Rectal smooth muscle tissue (tissue), 1 donor: ENCODE measurements around the gene CXXC4.

ENCODE experiments used
- H3K27ac ChIP-seq: one replicate; pipeline ENCODE4 v1.7.0; 2013; ENCODE audit warnings: low read depth, low read length, inconsistent platforms
- H3K27me3 ChIP-seq: one replicate; pipeline ENCODE4 v1.7.0; 2013; ENCODE audit warnings: low read length; ENCODE audit not compliant: control insufficient read depth, insufficient read depth
- H3K36me3 ChIP-seq: one replicate; pipeline ENCODE4 v1.7.0; 2013; ENCODE audit warnings: low read length; ENCODE audit not compliant: control insufficient read depth, insufficient read depth
- H3K4me1 ChIP-seq: one replicate; pipeline ENCODE4 v1.7.0; 2013; ENCODE audit warnings: low read length; ENCODE audit not compliant: control insufficient read depth, insufficient read depth
- H3K4me3 ChIP-seq: one replicate; pipeline ENCODE4 v1.7.0; 2013; ENCODE audit warnings: low read length
- H3K9ac ChIP-seq: one replicate; pipeline ENCODE4 v1.7.0; 2013; ENCODE audit warnings: low read length

Gene CXXC4

GRCh38 chr4:104475652-104476051, 19.0 kb downstream of the CXXC4 start:
- Histone ChIP-seq H3K9ac (no peak overlapping the region), H3K36me3 (no peaks in the 10 kb centered on the region), H3K27me3 (no peaks in the 10 kb centered on the region), H3K4me1 (no peaks in the 10 kb centered on the region), H3K27ac (no peak overlapping the region), H3K4me3 (no peak overlapping the region)

GRCh38 chr4:104472766-104473165, 21.9 kb downstream of the CXXC4 start:
- no peaks in the 10 kb centered on the region for H3K27me3 ChIP-seq
- no peak overlapping the region for H3K27ac ChIP-seq
- H3K4me1 ChIP-seq = no peaks in the 10 kb centered on the region
- no peaks in the 10 kb centered on the region for H3K36me3 ChIP-seq
- no peak overlapping the region for H3K4me3 ChIP-seq
- H3K9ac ChIP-seq = no peak overlapping the region

GRCh38 chr4:104470770-104471169, 23.9 kb downstream of the CXXC4 start:
- Histone ChIP-seq H3K36me3 (no peaks in the 10 kb centered on the region), H3K27me3 (no peaks in the 10 kb centered on the region), H3K4me1 (no peaks in the 10 kb centered on the region), H3K9ac (no peak overlapping the region), H3K4me3 (no peak overlapping the region), H3K27ac (no peak overlapping the region)

GRCh38 chr4:104469794-104470193, 24.9 kb downstream of the CXXC4 start:
- Histone ChIP-seq H3K27ac (no peak overlapping the region), H3K4me3 (no peak overlapping the region)

GRCh38 chr4:104465619-104466018, 29.1 kb downstream of the CXXC4 start:
- Histone ChIP-seq H3K4me3 (no peak overlapping the region), H3K9ac (no peak overlapping the region), H3K27me3 (no peaks in the 10 kb centered on the region), H3K27ac (no peak overlapping the region), H3K4me1 (no peaks in the 10 kb centered on the region), H3K36me3 (no peaks in the 10 kb centered on the region)

More at GRCh38 chr4:104469794-104470193, 24.9 kb downstream of the CXXC4 start:
- Histone ChIP-seq H3K4me1 (no peaks in the 10 kb centered on the region), H3K27me3 (no peaks in the 10 kb centered on the region), H3K36me3 (no peaks in the 10 kb centered on the region), H3K9ac (no peak overlapping the region)

- Histone ChIP-seq H3K9ac (no peak overlapping the region), H3K4me3 (no peak overlapping the region), H3K27me3 (no peaks in the 10 kb centered on the region), H3K4me1 (no peaks in the 10 kb centered on the region), H3K27ac (no peak overlapping the region), H3K36me3 (no peaks in the 10 kb centered on the region)
Measured at GRCh38 chr4:104465201-104465600, 29.5 kb downstream of the CXXC4 start.

- Histone ChIP-seq H3K27me3 (no peaks in the 10 kb centered on the region), H3K36me3 (no peaks in the 10 kb centered on the region), H3K4me3 (no peak overlapping the region), H3K9ac (no peak overlapping the region), H3K27ac (no peak overlapping the region), H3K4me1 (no peaks in the 10 kb centered on the region)
Measured at GRCh38 chr4:104462641-104463040, 32.1 kb downstream of the CXXC4 start.

GRCh38 chr4:104457308-104457981, 37.2 kb downstream of the CXXC4 start:
- Histone ChIP-seq H3K4me3 (no peak overlapping the region), H3K4me1 (no peaks in the 10 kb centered on the region), H3K27ac (no peak overlapping the region), H3K9ac (no peak overlapping the region), H3K36me3 (no peaks in the 10 kb centered on the region), H3K27me3 (no peaks in the 10 kb centered on the region)

- no peak overlapping the region for H3K9ac ChIP-seq
- no peak overlapping the region for H3K4me3 ChIP-seq
- H3K27ac ChIP-seq = no peak overlapping the region
- no peaks in the 10 kb centered on the region for H3K27me3 ChIP-seq
- H3K36me3 ChIP-seq = no peaks in the 10 kb centered on the region
- H3K4me1 ChIP-seq = no peaks in the 10 kb centered on the region
Measured at GRCh38 chr4:104451573-104451972, 43.1 kb downstream of the CXXC4 start.

- H3K9ac ChIP-seq = no peak overlapping the region
- H3K27me3 ChIP-seq = no peaks in the 10 kb centered on the region
- no peak overlapping the region for H3K27ac ChIP-seq
- no peaks in the 10 kb centered on the region for H3K36me3 ChIP-seq
- no peak overlapping the region for H3K4me3 ChIP-seq
- H3K4me1 ChIP-seq = no peaks in the 10 kb centered on the region
Measured at GRCh38 chr4:104449537-104449936, 45.2 kb downstream of the CXXC4 start.

GRCh38 chr4:104447294-104447693, 47.4 kb downstream of the CXXC4 start:
- H3K4me1 ChIP-seq = no peaks in the 10 kb centered on the region
- no peak overlapping the region for H3K4me3 ChIP-seq
- H3K36me3 ChIP-seq = no peaks in the 10 kb centered on the region
- H3K9ac ChIP-seq = no peak overlapping the region
- no peaks in the 10 kb centered on the region for H3K27me3 ChIP-seq
- no peak overlapping the region for H3K27ac ChIP-seq

GRCh38 chr4:104446431-104447278, 48.0 kb downstream of the CXXC4 start:
- no peaks in the 10 kb centered on the region for H3K27me3 ChIP-seq
- no peak overlapping the region for H3K9ac ChIP-seq
- no peaks in the 10 kb centered on the region for H3K36me3 ChIP-seq
- no peak overlapping the region for H3K27ac ChIP-seq
- H3K4me3 ChIP-seq = no peak overlapping the region
- H3K4me1 ChIP-seq = no peaks in the 10 kb centered on the region

GRCh38 chr4:104444685-104445084, 50.0 kb downstream of the CXXC4 start:
- H3K9ac ChIP-seq = no peak overlapping the region
- no peaks in the 10 kb centered on the region for H3K4me1 ChIP-seq
- H3K27ac ChIP-seq = no peak overlapping the region
- no peaks in the 10 kb centered on the region for H3K36me3 ChIP-seq
- no peaks in the 10 kb centered on the region for H3K27me3 ChIP-seq
- no peak overlapping the region for H3K4me3 ChIP-seq
